ENCODE measurements around the gene ADORA1. TPM values are rescaled to one million over a fixed set of nuclear protein-coding genes. Genes with fewer than 3 reads are reported as not detected.

Gene ADORA1
- total RNA-seq, 4 donors from 2014 or later = 1.3 to 5.6 TPM; not detected in 2

DNA sequence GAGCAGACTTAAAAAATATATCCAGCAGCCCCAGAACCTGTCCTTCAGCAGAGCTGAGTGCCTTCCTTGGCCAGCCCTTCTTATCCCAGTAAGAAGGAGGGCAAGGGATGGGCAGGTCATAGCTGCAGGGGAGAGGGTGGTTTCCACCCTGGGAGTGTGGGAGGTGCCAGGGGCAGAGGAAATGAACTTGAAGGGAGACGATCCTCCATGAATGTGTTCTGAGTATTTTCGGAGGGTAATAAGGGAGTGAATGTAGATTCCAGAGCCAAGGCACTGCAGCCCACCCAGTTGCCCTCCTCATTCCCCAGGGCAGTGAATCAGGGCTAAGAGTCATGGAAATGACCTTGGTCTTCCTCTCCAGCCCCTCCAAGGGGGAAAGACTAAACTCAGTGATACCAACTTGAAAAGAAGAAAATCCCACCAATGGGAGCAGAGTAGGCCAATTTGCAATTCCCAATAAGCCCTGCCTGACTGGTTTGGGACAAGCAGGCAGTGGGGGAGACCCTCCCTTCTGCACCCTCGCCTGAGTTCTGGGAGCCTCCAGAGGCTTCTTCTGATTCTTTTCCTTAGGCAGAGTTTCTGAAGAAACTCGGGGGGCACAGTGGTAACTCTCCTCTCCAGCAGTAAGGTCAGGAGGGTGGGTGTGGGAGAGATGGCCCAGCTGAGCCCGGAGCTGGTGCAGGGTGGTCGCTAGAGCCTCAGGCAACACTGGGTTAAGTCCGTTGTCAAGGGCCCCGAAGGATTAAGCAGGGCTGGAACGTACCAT lies 45.9 kb upstream of the ADORA1 start:
- TF ChIP-seq, protein P1, sequence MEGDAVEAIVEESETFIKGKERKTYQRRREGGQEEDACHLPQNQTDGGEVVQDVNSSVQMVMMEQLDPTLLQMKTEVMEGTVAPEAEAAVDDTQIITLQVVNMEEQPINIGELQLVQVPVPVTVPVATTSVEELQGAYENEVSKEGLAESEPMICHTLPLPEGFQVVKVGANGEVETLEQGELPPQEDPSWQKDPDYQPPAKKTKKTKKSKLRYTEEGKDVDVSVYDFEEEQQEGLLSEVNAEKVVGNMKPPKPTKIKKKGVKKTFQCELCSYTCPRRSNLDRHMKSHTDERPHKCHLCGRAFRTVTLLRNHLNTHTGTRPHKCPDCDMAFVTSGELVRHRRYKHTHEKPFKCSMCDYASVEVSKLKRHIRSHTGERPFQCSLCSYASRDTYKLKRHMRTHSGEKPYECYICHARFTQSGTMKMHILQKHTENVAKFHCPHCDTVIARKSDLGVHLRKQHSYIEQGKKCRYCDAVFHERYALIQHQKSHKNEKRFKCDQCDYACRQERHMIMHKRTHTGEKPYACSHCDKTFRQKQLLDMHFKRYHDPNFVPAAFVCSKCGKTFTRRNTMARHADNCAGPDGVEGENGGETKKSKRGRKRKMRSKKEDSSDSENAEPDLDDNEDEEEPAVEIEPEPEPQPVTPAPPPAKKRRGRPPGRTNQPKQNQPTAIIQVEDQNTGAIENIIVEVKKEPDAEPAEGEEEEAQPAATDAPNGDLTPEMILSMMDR (IDR thresholded peaks at IDR 0.05) = no peak
- TF ChIP-seq POLR2AphosphoS5 (IDR thresholded peaks at IDR 0.05) (no peak), POLR2A (IDR thresholded peaks at IDR 0.05) (no peak), EP300 (IDR thresholded peaks at IDR 0.05; ENCODE audit: low read depth) (no peak)
- Histone ChIP-seq H3K27ac (no peak overlapping the region), H3K36me3 (no peaks in the 10 kb centered on the region), H3K9me3 (no peaks in the 10 kb centered on the region), H3K27me3 (peaks cover 16% of the 10 kb centered on the region), H3K4me1 (no peaks in the 10 kb centered on the region), H3K4me3 (no peak overlapping the region)
- 56 to 80% methylated on average over 1 to 9 of the region's 9 CpGs for WGBS, 2 donors (ENCODE audit: low coverage in 1 of 2)
- no peak for DNase-seq
- in situ Hi-C loops (cut with MboI; ENCODE audit: low pct_ligation_motif_present in 1 of 4, low pct_unique_long_range_greater_than_20kb in 1 of 4, low sequenced_read_pairs in 3 of 4) (no loop called here), intact Hi-C loops (cut with DNase I; ENCODE audit: low total_unique reads) (no loop called here)

DNA sequence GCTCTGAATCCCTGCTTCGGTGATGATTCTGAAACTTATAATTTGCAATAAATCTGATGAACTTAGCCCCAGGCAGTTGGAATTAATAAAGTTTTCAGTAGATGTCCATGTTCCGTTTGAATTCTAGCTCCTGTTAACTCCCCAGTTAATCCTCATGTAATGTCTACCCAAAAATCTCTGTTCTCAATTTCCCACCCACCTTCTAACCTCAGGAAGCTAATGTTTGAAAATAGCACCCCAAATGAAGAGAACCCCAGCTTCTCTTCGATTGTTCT lies 45.4 kb upstream of the ADORA1 start:
- Histone ChIP-seq H3K27ac (no peak overlapping the region), H3K27me3 (peaks cover 11% of the 10 kb centered on the region), H3K4me3 (no peak overlapping the region), H3K4me1 (no peaks in the 10 kb centered on the region), H3K36me3 (no peaks in the 10 kb centered on the region), H3K9me3 (no peaks in the 10 kb centered on the region)
- 60 to 67% methylated on average over 2 to 3 of the region's 3 CpGs for WGBS, 2 donors (ENCODE audit: low coverage in 1 of 2)
- TF ChIP-seq, protein P1 (IDR thresholded peaks at IDR 0.05) = no peak
- TF ChIP-seq EP300 (IDR thresholded peaks at IDR 0.05; ENCODE audit: low read depth) (no peak), POLR2AphosphoS5 (IDR thresholded peaks at IDR 0.05) (no peak)
- intact Hi-C loops (cut with DNase I; ENCODE audit: low total_unique reads) = no loop called here
- in situ Hi-C loops (cut with MboI; ENCODE audit: low pct_ligation_motif_present in 1 of 4, low pct_unique_long_range_greater_than_20kb in 1 of 4, low sequenced_read_pairs in 3 of 4) = no loop called here
- DNase-seq = no peak

DNA sequence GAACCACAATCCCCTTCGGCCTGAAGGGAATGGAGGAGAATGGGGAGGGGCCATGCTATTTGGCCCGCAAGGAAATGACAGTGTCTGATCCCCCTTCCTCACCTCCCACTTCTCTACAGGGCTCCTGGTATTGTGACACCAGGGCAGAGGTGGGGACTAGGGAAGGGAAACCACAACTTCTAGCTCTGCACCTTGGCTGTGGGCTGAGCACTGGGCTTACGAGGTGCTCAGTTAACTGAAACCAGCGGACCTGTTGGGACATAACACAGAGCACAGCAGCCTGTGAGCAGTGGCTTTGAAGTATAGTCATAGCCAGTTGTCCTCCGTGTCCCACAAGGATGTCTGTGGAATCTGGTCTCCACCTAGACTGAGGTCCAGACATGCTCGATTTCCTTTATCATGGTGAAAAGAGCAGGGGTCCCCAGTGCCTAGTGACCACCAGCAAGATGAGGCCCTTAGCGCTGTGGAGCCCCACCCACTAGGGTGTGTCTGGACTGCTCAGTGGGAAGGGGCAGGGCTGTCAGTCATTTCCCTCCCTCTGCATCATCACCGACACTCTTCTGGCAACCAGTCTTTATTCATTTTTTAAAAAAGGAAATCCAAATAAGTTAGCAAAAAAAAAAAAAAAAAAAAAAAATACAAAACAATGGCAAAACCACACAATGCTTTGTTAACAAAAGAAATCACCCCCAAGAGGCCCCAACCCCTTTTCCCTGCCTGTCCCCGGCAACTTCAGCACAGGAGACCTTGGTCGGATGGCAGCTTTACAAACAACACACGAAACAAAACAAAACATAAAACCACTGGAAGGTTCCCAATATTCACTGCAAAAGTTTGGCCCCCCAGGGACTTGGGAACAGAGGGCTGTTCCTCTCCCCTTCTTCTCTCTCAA lies 44.7 kb upstream of the ADORA1 start:
- DNase-seq = no peak
- TF ChIP-seq POLR2A (IDR thresholded peaks at IDR 0.05) (no peak), POLR2AphosphoS5 (IDR thresholded peaks at IDR 0.05) (no peak), EP300 (IDR thresholded peaks at IDR 0.05; ENCODE audit: low read depth) (no peak)
- TF ChIP-seq, protein P1 (IDR thresholded peaks at IDR 0.05) = no peak
- Histone ChIP-seq H3K4me3 (no peak overlapping the region), H3K27me3 (peaks cover 7% of the 10 kb centered on the region), H3K36me3 (no peaks in the 10 kb centered on the region), H3K27ac (no peak overlapping the region), H3K4me1 (no peaks in the 10 kb centered on the region), H3K9me3 (no peaks in the 10 kb centered on the region)
- 25 to 63% methylated on average over 5 to 11 of the region's 11 CpGs for WGBS, 2 donors (ENCODE audit: low coverage in 1 of 2)
- in situ Hi-C loops (cut with MboI; ENCODE audit: low pct_ligation_motif_present in 1 of 4, low pct_unique_long_range_greater_than_20kb in 1 of 4, low sequenced_read_pairs in 3 of 4) (no loop called here), intact Hi-C loops (cut with DNase I; ENCODE audit: low total_unique reads) (no loop called here)

DNA sequence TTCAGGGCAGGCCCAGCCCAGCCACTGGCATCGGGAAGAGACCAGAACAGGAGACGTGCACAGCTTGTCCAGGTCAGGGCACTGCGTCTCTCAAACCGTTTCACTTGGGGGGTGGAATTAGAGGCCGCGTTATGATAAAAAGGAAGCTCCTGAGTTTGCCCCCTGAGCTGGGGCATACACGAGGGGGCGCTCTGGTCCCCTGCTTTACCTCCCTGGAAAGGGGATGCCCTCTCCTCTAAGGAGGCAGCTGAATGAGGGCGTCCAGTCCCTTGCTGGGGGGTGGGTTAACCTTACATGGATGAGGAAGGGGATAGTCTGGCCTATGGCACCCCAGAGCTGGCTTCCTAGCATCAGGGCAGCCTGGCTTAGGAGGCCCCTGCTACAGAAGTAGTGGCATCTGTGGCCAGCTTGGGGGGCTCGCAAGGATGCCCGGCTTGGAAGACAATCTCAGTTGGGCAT lies 44.0 kb upstream of the ADORA1 start:
- 79 to 85% methylated on average over 6 to 11 of the region's 11 CpGs for WGBS, 2 donors (ENCODE audit: low coverage in 1 of 2)
- Histone ChIP-seq H3K4me3 (no peak overlapping the region), H3K4me1 (no peaks in the 10 kb centered on the region), H3K27ac (no peak overlapping the region), H3K9me3 (no peaks in the 10 kb centered on the region), H3K36me3 (no peaks in the 10 kb centered on the region), H3K27me3 (peaks cover 7% of the 10 kb centered on the region)
- TF ChIP-seq POLR2A (IDR thresholded peaks at IDR 0.05) = no peak
- no peak for TF ChIP-seq POLR2AphosphoS5 (IDR thresholded peaks at IDR 0.05)
- TF ChIP-seq, protein P1 (IDR thresholded peaks at IDR 0.05) = no peak
- TF ChIP-seq EP300 (IDR thresholded peaks at IDR 0.05; ENCODE audit: low read depth) = no peak
- in situ Hi-C loops (cut with MboI; ENCODE audit: low pct_ligation_motif_present in 1 of 4, low pct_unique_long_range_greater_than_20kb in 1 of 4, low sequenced_read_pairs in 3 of 4) (no loop called here), intact Hi-C loops (cut with DNase I; ENCODE audit: low total_unique reads) (no loop called here)
- DNase-seq = no peak

Data from transverse colon (tissue), 4 donors.